DLD1 (cell line): ENCODE results near the gene PTPRD.

Experiments
- in situ Hi-C: cut with HindIII; loops from 2 replicates; pipeline ENCODE4 v1.10.0; 2017; ENCODE audit warnings: low sequenced_read_pairs

Gene PTPRD

DNA sequence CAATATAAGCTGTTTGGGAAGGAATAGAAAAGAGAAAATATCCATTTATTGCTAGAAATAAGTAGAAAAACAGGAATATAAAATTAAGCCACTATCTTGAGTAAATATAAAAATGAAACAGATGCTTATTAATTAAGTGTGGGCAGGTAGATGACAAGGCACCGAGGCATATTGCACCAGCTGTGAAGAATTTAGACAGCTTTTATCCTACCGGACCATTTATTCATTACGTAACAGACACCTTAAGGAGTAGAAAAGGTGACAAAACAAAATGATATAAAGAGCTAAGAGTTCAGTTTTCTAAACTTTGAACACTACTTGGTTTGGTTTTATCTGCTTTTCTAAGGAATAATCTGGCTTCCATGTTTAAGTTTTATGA is 404.1 kb downstream of the PTPRD start:
- in situ Hi-C loops = no loop called here

DNA sequence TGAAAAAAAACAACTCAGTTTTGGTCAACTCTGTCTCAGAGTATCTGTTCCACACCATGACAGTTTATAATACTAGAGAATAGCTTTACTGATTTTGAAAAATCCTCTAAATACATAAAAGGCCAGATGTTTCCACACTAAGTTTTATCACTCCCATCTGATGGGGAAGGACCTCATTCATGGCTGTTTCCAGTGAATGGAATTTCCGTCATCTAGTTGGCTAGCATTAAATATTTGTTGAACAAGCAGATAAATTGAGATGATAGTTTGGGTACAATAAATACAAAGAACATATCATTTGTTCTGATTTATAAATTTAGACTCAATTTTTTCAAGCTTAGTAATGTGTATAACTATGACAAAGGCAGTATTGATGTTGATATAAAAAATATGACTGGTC is 408.5 kb downstream of the PTPRD start:
- in situ Hi-C loops = no loop called here

DNA sequence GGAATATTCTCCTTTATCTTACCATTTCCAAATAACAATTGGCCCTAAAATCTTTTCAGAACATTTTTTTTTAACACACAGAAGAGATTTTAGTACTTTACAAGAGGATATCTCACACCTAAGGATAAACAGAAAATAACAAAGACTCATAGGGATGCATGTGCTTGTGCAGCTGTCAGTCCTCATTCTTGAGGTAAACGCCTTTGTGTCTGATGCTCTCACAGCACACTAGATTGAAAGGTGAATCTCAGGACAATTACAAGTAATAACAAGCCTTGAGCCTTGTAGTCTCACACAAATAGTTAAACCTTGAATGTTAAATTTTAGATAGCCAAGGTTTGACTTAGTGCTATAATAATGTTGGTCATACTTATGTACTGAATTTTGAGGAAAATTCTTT is 439.2 kb downstream of the PTPRD start:
- in situ Hi-C loops = no loop called here

DNA sequence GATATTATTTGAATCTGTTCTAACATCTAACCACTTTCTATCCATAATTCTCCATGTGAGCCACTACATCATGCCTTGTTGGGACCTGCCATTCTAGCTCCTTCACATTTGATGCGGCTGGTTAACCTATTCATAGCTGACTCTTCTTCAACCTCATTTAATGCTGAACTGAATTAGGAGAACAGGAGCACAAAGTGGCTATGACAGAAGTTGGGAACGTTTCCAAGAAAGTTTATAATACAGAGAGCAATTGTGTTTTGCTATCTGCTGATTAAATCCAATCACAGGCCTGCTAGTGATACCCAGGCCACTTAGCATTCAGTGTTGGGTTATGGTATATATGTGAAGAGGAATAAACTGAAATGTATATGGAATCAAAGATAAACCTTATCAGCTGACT is 440.3 kb downstream of the PTPRD start:
- in situ Hi-C loops = no loop called here

GRCh38 chr9:10168241-10168640 is 444.6 kb downstream of the PTPRD start:
- in situ Hi-C loops = no loop called here

DNA sequence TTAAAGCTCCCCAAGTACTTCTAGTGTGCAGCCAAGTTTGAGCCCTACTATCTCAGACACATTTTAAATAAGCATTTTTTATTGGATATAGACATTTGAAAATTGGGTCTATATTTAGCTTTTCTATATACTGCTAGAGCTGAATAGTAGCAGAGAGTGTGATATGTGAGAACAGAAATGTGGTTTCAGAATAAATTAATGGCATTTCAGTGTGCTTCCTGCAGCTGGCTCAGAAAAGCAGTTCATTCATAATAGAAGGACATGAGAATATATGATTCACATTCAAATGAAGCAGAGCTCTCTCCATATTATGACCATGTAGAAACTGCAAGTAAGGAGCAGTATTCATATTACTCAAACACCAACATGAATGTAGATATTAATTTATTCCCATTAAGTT is 464.0 kb downstream of the PTPRD start:
- in situ Hi-C loops = no loop called here

GRCh38 chr9:10146517-10147331 is 466.1 kb downstream of the PTPRD start:
- in situ Hi-C loops = no loop called here

- in situ Hi-C loops = no loop called here
Measured at GRCh38 chr9:10144355-10144754, 468.4 kb downstream of the PTPRD start.

DNA sequence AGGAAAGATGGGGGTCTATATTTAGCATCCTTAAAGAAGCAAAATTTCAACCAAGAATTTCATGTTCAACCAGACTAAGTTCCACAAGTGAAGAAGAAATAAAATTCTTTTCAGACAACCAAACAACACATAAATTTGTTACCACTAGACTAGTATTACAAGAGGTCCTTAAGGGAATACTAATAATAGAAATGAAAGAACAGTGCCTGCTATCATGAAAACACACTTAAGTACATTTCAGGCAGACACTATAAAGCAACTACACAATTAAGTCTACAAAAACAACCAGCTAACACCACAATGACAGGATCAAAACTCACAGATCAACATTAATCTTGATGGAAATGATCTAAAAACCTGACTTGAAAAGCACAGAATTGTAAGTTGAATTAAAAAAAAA is 477.2 kb downstream of the PTPRD start:
- in situ Hi-C loops = no loop called here

DNA sequence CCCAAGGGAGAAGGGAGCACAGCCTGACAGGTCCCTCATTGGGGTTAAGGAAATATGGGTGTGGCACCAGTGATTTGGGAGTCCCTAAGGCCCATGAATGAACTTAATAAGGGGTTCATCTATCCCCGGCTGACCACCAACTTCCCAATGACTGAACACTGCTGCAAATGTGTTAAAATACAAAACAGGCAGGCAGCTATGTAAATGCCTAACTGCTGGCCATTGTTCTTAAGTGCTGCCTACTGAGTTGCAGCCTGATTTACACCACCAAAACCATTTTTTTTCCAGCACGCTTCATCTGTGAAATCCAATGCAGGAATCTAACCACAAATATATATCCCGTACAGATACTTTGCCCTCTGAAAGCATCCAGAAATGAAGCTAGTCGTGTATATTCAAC is 478.5 kb downstream of the PTPRD start:
- in situ Hi-C loops = no loop called here

DNA sequence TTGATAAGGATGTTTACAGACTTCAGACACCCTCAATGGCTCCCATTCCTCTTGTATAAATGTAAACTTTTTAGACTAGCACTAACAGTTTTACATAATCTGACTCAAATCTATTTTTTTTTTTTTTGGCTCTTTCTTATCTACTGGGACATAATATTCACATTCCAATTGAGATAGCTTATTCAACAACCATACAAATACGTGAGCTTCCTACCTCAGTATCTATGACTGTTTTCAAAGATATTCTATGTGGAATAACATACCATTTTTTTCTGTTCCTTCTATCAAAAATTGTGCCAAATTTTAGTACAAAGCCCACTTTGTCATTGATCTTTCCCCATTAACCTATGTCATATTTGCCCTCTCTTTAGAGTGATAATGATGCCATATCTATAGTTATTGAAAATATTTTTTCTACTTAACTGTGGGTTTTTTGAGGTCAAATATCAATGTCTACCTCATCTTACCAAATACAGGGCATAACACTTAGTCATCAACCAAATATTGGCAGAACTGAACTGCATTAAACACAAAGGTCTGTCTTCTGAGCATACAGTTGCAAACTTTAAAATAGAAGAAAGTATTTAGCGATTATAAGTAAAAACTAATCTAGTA is 482.6 kb downstream of the PTPRD start:
- in situ Hi-C loops = no loop called here

DNA sequence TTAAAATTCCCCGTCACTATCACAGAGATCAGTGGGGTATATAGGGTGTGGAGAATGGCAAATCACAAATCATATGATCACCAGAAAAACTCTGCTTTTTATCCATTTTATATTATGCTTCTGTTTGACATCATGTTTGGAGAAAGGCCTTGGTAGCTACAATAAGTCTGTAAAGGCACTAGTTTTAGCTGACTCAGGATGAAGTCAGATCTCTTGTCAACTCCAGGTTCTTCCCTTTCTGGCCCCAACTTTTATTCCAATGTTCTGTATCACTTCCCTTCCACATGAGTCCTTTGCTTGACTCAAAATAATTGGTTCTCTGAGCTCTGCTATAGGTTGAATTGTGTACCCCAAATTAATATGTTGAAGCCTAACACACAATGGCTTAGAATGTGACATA is 484.9 kb downstream of the PTPRD start:
- in situ Hi-C loops = no loop called here

- in situ Hi-C loops = no loop called here
Measured at GRCh38 chr9:10112798-10113197, 500.0 kb downstream of the PTPRD start.

DNA sequence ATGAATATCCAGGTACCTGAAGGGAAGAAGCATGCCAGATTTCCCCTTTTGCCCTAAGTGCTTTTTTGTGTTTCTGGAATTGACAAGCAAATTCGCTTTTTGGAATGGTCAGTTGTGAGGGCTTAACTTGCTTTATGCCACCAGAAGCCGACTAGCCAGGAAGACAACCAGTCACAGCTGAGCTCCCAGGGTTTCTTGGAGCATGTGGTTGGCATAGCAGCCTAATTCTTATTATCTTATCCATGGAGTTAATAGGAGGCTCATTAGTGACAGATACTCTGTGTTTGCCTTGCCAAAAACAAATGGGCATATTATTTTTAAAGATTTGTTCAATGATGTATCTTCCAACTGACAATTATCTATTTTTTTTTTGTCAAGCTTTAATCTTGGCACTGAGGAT is 500.7 kb downstream of the PTPRD start:
- in situ Hi-C loops = no loop called here

GRCh38 chr9:10108815-10109214 is 504.0 kb downstream of the PTPRD start:
- in situ Hi-C loops = no loop called here

DNA sequence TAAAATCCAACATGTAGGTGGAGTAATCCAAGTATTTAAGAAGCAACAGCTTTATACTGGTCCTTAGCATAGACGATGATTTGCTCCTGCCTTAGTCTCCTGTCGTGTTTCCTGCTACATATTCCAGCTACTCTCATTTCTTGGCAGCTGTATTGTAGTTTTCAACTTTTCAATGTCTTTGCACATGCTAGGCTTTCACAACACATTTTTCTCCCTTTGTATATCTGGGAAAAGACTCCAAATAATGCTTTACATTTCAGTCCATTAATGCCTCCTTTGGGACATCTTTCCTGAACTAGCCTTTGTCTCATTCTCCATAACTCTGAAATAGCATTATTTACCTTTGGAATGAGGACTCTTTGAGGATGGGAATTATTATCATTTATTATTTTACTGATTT is 508.0 kb downstream of the PTPRD start:
- in situ Hi-C loops = no loop called here

- in situ Hi-C loops = no loop called here
Measured at GRCh38 chr9:10095208-10095607, 517.6 kb downstream of the PTPRD start.

DNA sequence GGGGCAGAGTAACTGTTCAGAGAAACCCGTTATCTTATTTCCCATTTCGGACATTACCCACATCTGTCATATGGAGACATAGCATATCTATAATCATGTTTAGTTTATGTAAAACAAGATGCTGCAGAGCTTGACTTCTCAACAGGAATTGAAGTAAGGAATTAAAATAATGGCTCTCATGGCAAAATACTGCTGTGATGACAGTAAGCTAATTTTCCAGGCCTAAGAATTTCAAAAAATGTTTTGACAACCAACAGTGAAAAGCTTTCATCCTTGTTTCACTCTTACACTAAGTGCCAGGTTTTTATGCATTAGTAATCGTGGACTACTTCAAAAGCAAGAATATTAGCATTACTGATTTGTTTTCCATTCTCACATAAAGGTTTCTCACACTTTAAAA is 518.2 kb downstream of the PTPRD start:
- in situ Hi-C loops = no loop called here

- in situ Hi-C loops = no loop called here
Measured at GRCh38 chr9:10080012-10080411, 532.8 kb downstream of the PTPRD start.

GRCh38 chr9:10079284-10079964 is 533.4 kb downstream of the PTPRD start:
- in situ Hi-C loops = no loop called here

DNA sequence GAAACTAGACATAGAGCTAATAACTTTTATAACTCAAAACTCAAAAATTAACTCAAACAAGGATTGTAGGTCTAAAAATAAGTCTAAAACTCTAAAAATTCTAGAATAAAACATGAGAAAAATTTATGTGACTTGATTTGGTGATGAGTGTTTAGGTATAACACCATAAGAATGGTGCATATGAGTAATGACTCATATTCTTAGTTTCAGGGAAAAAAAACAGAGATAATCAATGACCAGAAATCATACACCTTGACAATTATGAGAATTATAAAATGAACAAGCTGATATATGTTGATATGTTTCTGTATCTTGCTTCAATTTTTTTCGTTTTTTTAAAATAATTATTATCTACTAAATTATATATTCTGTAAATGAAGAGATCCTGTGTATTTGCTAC is 541.2 kb downstream of the PTPRD start:
- in situ Hi-C loops = no loop called here
